Activated naive CD8-positive, alpha-beta T cell treated with anti-CD3 and anti-CD28 coated beads, Interleukin-2, amount 10 ng/mL, durations not matched to agents 7 days and 5 days (primary cell): ENCODE results near the gene LGI4. TPM values are rescaled to one million over a fixed set of nuclear protein-coding genes. Genes with fewer than 3 reads are reported as not detected.

ENCODE experiments used
- ATAC-seq: fragments of 150-1000 bp; cut with Tn5 transposase; one replicate; pipeline ENCODE4 v1.10.0; 2021; ENCODE audit warnings: low read depth, moderate library complexity
- POLR2A ChIA-PET: fragments of 350-600 bp; sonication (Branson Sonifier 250); formaldehyde crosslinking; loops from one replicate; lab custom pipeline; 2021; ENCODE audit warnings: antibody characterized with exemption; lab: Charles Lee
- DNase-seq: peaks from one replicate; pipeline ENCODE4 v3.0.0; 2021
- H3K27ac Mint-ChIP-seq: one replicate; pipeline ENCODE4 v1.8.0; 2022; ENCODE audit warnings: mild to moderate bottlenecking, mixed read lengths
- H3K27me3 Mint-ChIP-seq: one replicate; pipeline ENCODE4 v1.8.0; 2022; ENCODE audit warnings: mild to moderate bottlenecking, moderate library complexity, mixed read lengths
- H3K36me3 Mint-ChIP-seq: one replicate; pipeline ENCODE4 v1.8.0; 2021; ENCODE audit warnings: mild to moderate bottlenecking, mixed read lengths
- H3K4me1 Mint-ChIP-seq: one replicate; pipeline ENCODE4 v1.8.0; 2021; ENCODE audit warnings: mixed read lengths
- H3K4me3 Mint-ChIP-seq: one replicate; pipeline ENCODE4 v1.8.0; 2022; ENCODE audit warnings: mild to moderate bottlenecking, moderate library complexity, mixed read lengths
- H3K9me3 Mint-ChIP-seq: one replicate; pipeline ENCODE4 v1.8.0; 2021; ENCODE audit warnings: mixed read lengths
- total RNA-seq, 2 experiments: library from RNA; stranded (reverse); gene quantifications; one replicate each; pipeline ENCODE4 v1.2.3, GENCODE V29; 2021

Gene LGI4
- total RNA-seq, 2 experiments from 2014 or later: 0.28 to 0.44 TPM

DNA sequence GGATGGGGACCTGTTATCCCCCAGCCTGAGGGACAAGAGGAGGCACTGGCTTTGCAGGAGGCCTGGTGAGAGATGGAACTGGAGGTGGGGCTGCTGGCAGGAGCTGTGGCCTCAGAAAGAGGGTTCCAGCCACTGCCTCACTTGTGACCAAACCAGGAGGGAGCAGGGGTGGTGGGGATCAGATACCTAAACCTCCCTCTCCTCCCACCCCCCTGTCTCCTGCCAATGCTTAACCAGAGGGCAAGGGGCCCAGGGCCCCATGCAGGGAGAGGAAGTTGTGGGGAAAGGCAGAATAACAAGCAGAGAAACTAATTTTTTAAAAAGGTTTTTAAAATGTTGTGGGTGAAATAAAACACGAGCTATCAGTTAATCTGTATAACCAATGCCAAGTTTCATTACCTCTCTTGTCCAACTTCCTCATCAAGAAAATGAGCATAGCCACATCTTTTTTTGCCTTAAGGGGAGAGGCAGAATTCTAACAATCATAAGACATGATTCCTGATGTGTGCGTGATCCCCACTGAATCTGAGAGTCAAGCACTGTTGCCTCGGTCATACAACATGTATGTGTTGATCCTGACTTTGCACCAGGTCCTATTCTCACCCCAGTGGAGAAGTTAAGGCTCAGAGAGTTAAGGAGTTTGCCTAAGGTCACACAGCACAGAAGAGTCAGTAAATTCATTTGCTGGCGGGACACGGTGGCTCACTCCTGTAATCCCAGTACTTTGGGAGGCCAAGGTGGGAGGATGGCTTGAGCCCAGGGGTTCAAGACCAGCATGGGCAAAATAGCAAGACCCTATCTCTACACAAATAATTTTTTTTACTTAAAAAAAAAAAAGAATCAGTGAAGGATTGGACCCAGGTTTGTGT, 32.6 kb upstream of the LGI4 start:
- H3K27ac Mint-ChIP-seq: peak overlapping the region; percentile 91
- no peaks in the 10 kb centered on the region for H3K27me3 Mint-ChIP-seq
- peak; percentile 48 for ATAC-seq
- H3K36me3 Mint-ChIP-seq: peaks cover 80% of the 10 kb centered on the region
- peak overlapping the region; percentile 56 for H3K4me3 Mint-ChIP-seq
- DNase-seq: no peak
- peaks cover 19% of the 10 kb centered on the region for H3K9me3 Mint-ChIP-seq
- POLR2A ChIA-PET: interaction anchor here (1.0 to 2.4 kb wide), 7 partner anchors 10 to 44 kb away, joined by 3 to 19 read pairs (median 5); partner anchors contain the start of gene FXYD5
- H3K4me1 Mint-ChIP-seq: peaks cover 36% of the 10 kb centered on the region

DNA sequence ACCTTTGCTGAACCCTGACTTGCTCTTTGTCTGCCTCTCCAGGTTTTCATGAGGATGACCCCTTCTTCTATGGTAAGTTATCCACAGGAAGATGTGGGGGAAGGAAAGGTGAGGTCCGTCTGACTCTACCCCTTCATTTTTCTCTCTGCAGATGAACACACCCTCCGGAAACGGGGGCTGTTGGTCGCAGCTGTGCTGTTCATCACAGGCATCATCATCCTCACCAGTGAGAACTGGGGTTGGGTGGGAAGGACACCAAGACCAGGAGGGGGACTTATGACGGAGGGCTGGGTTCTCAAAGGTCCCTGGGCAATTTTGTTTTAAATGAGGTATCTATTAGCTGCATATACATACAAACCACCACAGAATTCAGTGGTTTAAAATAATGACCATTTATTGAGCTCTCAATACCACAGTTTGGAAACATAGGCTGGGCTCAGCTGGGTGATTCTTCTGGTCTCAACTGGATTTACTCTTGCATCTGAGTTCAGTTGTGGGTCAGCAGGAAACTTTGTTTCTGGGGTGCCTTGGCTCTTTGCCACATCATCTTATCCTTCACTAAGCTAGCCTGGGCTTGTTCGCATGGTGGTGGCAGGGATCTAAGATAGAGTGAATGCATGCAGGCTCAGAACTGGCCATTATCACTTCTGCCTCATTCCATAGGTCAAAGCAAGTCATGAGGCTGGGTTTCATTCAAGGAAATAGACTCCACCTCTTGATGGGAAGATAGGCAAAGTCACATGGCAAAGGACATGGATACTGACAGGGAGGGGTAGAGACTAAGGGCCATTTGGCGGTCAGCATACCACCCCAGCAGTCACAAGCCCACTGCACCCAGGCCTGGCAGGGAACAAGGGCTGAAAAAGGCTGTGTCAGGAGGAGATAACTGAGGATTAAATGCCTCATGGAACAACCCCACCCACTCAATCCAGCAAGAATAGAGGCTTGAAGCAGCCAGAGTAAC, 31.5 kb upstream of the LGI4 start:
- no peak for DNase-seq
- Mint-ChIP-seq H3K27me3 (no peaks in the 10 kb centered on the region), H3K9me3 (peaks cover 25% of the 10 kb centered on the region), H3K4me3 (peak overlapping the region; percentile 56), H3K4me1 (peaks cover 34% of the 10 kb centered on the region), H3K27ac (peak overlapping the region; percentile 91), H3K36me3 (peaks cover 81% of the 10 kb centered on the region)
- POLR2A ChIA-PET: interaction anchor here (0.6 to 2.4 kb wide), 5 partner anchors 9 to 55 kb away, joined by 3 to 19 read pairs (median 5); partner anchors contain the start of gene FXYD5
- no peak for ATAC-seq

DNA sequence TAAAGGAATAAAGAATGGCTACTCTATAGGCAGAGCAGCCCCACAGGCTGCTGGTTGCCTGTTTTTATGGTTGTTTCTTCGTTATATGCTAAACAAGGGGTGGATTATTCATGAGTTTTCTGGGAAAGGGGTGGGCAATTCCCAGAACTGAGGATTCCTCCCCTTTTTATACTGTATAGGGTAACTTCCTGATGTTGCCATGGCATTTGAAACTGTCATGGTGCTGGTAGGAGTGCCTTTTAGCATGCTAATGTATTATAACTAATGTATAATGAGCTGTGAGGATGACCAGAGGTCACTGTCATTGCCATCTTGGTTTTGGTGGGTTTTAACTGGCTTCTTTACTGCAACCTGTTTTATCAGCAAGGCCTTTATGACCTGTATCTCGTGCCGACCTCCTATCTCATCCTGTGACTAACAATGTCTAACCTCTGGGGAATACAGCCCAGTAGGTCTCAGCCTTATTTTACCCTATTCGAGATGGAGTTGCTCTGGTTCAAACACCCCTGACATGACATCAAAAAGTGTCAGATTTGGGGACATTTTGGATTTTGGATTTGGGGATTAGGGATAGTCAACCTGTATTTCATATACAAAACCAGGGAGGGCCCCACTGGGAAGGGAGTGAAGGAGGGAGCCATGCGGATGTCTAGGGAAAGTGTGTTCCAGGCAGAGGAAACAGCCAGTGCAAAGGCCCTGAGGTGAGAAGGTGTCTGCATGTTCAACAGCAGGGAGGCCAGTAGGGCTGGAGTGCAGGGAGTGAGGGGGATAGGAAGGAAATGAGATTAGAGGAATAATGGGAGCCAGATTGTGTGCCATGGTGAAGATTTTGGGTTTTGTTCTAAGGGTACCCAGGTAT, 30.6 kb upstream of the LGI4 start:
- no peak overlapping the region for H3K4me3 Mint-ChIP-seq
- peaks cover 35% of the 10 kb centered on the region for H3K4me1 Mint-ChIP-seq
- POLR2A ChIA-PET: interaction anchor here (0.6 to 2.3 kb wide), 3 partner anchors 8 to 54 kb away, joined by 3 to 19 read pairs (median 4); partner anchors contain the start of gene FXYD5
- no peaks in the 10 kb centered on the region for H3K27me3 Mint-ChIP-seq
- no peak for ATAC-seq
- DNase-seq: no peak
- peaks cover 82% of the 10 kb centered on the region for H3K36me3 Mint-ChIP-seq
- H3K27ac Mint-ChIP-seq: peak overlapping the region; percentile 48
- peaks cover 31% of the 10 kb centered on the region for H3K9me3 Mint-ChIP-seq

DNA sequence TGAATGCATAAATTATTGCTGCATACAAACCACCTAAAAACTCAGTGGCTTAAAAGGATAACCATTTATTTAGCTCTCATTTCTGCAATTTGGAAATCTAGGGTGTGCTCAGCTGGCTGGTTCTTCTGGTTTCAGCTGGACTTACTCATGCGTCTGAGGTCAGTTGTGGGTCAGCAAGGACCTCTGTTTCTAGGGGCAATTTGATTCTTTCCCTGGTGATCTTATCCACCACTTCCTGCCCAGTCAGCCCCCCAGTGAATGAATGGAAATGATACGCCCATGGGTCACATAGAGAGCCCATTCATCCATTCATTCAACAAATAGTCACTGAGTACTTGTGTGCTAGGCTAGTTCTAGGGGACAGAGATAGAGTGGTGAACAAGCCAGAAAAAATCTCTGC, 29.6 kb upstream of the LGI4 start:
- ATAC-seq (no peak), DNase-seq (no peak)
- Mint-ChIP-seq H3K4me3 (no peak overlapping the region), H3K9me3 (peaks cover 31% of the 10 kb centered on the region), H3K36me3 (peaks cover 86% of the 10 kb centered on the region), H3K4me1 (peaks cover 33% of the 10 kb centered on the region), H3K27ac (no peak overlapping the region), H3K27me3 (no peaks in the 10 kb centered on the region)
- POLR2A ChIA-PET: no interaction called here

DNA sequence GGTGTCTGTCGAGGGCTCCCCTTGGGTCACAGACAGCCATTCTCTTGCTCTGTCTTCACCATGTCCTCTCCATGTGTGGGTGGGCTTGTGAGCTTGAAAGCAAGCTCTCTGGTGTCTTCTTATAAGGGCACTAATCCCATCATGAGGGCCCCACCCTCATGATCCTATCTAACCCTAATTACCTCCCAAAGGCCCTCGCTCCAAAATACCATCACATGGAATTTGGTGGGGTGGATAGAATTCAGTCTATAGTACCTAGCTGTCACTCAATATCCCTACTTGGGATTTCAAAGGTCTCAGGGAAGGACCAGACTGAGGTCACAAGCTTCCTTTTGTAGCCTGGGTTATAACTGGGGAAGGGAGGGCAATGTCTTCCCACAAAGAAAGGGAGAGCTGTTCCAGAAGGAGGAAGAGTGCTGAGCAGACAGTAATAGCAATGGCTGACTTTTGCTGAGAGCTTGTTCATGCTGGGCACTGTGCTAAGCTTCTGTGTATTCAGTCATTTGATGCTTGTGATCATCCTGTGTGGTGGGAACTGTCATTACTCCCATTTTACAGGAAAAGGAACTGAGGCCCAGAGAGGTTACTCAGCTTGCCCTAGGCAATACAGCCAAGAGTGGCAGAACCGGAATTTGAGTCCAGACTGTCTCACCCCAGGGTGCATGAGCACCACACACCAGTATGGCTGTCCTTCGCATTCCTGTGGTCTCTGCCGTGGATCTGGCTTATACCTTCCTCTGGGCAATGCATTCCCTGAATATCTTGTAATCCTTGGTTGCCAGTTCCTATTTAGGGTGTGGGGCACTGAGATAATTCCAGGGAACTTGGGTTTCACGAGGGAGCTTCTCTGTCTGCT, 27.8 kb upstream of the LGI4 start:
- Mint-ChIP-seq H3K9me3 (peaks cover 31% of the 10 kb centered on the region), H3K4me1 (peaks cover 36% of the 10 kb centered on the region), H3K36me3 (peaks cover 97% of the 10 kb centered on the region), H3K27me3 (no peaks in the 10 kb centered on the region), H3K4me3 (no peak overlapping the region), H3K27ac (no peak overlapping the region)
- DNase-seq: no peak
- no peak for ATAC-seq
- POLR2A ChIA-PET: interaction anchor here (0.7 to 1.5 kb wide), 4 partner anchors 8 to 36 kb away, joined by 3 to 6 read pairs (median 5); partner anchors contain the start of gene FXYD5

DNA sequence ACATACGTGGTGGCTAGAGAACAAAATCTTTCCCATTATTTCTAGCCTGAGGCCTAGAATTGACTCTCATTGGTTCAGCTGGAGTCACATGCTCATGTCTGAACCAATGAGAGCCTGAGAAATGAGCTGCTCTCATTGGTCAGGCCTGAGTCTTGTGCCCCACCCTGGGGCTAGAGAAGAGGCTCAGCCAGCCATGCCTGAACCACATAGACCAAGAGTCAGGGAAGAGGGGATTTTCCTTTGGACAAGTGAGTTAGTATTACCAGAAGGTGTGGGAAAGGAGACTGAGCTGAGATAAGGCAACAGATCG, 26.5 kb upstream of the LGI4 start:
- DNase-seq: no peak
- Mint-ChIP-seq H3K36me3 (peaks cover 93% of the 10 kb centered on the region), H3K27me3 (no peaks in the 10 kb centered on the region), H3K4me1 (peaks cover 28% of the 10 kb centered on the region), H3K4me3 (no peak overlapping the region), H3K27ac (no peak overlapping the region), H3K9me3 (peaks cover 28% of the 10 kb centered on the region)
- ATAC-seq: no peak
- POLR2A ChIA-PET: interaction anchor here (1.0 kb wide), 1 partner anchor 18 kb away, joined by 3 read pairs; no protein-coding TSS in a partner anchor

DNA sequence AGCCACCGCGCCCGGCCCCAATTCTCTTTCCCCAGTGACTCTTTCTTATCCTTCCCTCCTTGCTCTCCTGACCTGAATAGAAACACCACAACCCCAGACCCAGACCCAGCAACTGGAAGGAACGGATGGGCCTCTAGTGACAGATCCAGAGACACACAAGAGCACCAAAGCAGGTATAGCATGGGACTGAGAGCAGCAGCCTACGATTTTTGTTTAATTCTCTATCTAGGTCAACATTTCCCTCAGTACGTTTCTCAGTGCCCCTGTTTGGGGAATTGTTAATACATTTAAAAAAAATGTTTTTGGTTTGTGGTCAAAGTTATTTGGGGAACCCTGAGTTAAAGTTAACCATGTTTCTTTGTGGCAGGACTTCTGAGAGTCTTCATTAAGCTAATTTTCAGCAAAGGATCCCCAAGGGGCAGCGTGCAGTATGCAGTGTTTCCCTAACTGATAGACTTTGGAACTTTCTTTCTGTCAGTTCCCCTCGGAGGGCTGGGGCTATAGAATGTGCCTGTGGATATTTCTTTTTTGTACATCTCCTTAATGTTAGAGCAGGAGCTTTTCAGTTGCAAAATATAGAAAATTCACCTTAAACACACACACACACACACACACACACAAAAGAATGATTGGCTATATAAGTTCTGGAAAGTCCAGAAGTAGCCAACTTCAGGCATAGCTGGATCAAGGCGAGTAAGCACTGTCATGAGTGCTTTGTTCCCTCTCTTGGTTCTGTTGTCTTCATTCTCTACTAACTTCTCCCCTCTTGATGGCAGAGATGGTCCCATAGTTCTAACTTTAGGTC, 26.0 kb upstream of the LGI4 start:
- Mint-ChIP-seq H3K36me3 (peaks cover 93% of the 10 kb centered on the region), H3K9me3 (peaks cover 25% of the 10 kb centered on the region), H3K4me3 (no peak overlapping the region), H3K27me3 (no peaks in the 10 kb centered on the region), H3K27ac (no peak overlapping the region), H3K4me1 (peaks cover 30% of the 10 kb centered on the region)
- DNase-seq (no peak), ATAC-seq (no peak)
- POLR2A ChIA-PET: interaction anchor here (1.0 to 1.4 kb wide), 2 partner anchors 19 to 20 kb away, joined by 3 read pairs; no protein-coding TSS in a partner anchor

DNA sequence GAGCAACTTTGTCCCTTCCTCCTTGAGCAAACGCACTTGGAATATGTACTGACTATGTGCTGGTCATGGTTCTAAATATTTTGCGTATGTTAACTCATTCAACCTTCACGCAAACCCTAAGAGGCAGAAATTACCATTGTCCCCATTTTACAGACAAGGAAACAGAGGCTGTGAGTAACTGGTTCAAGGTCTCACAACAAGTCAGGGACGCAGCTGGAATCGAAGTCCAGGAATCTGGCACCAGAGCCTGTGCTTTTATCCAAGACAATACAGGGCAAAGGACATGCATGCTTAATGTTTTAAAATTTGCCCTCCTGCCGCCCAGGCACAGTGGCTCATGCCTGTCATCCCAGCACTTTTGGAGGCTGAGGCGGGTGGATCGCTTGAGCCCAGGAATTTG, 24.7 kb upstream of the LGI4 start:
- H3K9me3 Mint-ChIP-seq: peaks cover 20% of the 10 kb centered on the region
- POLR2A ChIA-PET: interaction anchor here (0.8 to 1.7 kb wide), 3 partner anchors 9 to 18 kb away, joined by 3 to 5 read pairs (median 3); no protein-coding TSS in a partner anchor
- peaks cover 27% of the 10 kb centered on the region for H3K4me1 Mint-ChIP-seq
- peaks cover 83% of the 10 kb centered on the region for H3K36me3 Mint-ChIP-seq
- no peak overlapping the region for H3K27ac Mint-ChIP-seq
- H3K4me3 Mint-ChIP-seq: no peak overlapping the region
- no peak for DNase-seq
- no peaks in the 10 kb centered on the region for H3K27me3 Mint-ChIP-seq
- ATAC-seq: no peak

DNA sequence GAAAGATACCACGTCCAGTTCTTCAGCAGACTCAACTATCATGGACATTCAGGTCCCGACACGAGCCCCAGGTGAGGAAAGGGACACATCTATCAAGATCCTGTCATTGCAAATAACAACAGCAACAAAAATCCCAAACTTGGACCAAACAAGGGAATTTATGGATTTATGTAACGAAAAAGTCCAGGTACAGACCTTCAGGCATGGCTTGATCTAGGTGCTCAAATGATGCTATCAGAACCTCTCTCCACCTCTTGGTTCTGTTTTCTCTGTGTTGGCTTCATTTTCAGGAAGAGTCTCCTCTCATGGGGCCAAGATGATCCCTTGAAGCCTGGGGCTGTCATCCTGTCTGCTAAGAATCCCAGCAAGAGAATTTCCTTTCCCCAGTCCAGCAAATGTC, 22.6 kb upstream of the LGI4 start:
- H3K4me3 Mint-ChIP-seq: peak overlapping the region; percentile 43
- POLR2A ChIA-PET: interaction anchor here (0.9 kb wide), 1 partner anchor 9 kb away, joined by 4 read pairs; no protein-coding TSS in a partner anchor
- H3K27me3 Mint-ChIP-seq: peaks cover 4% of the 10 kb centered on the region
- DNase-seq: no peak
- peaks cover 36% of the 10 kb centered on the region for H3K4me1 Mint-ChIP-seq
- H3K36me3 Mint-ChIP-seq: peaks cover 61% of the 10 kb centered on the region
- peaks cover 11% of the 10 kb centered on the region for H3K9me3 Mint-ChIP-seq
- no peak overlapping the region for H3K27ac Mint-ChIP-seq
- ATAC-seq: no peak

DNA sequence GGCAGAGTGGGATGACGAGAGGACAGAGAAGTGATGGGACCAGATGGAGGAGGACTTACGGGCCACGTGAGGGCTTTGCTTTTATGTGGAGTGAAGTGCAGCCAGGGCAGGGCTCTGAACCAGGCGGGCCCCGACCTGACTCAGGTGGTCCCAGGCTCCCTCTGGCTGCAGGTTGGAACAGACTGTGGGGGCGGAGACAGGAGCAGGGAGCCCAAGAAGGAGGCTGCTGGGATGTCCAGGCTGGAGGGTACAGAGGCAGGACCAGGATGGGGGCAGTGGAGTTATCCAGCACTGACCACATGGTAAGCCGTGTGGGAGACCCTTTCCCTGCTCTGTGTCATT, 21.8 kb upstream of the LGI4 start:
- H3K4me3 Mint-ChIP-seq: peak overlapping the region; percentile 98
- DNase-seq (no peak), ATAC-seq (no peak)
- peaks cover 6% of the 10 kb centered on the region for H3K9me3 Mint-ChIP-seq
- POLR2A ChIA-PET: no interaction called here
- peaks cover 8% of the 10 kb centered on the region for H3K27me3 Mint-ChIP-seq
- peaks cover 53% of the 10 kb centered on the region for H3K36me3 Mint-ChIP-seq
- H3K27ac Mint-ChIP-seq: peak overlapping the region; percentile 93
- peaks cover 36% of the 10 kb centered on the region for H3K4me1 Mint-ChIP-seq
